COLO668 (cell line): ENCODE results near the gene SEC14L3.
A peak's percentile ranks its signal among the peaks of the same experiment; 100 is the strongest.

ENCODE experiments used
- DNase-seq: peaks from one replicate; lab custom pipeline; 2025; ENCODE audit not compliant: unreplicated experiment; lab: John Stamatoyannopoulos, UW

SEC14L3 gene

GRCh38 chr22:30471616-30472318, at the start of gene SEC14L3:
SEC14L3 (minus strand) TSS chr22:30472017; CDS start chr22:30471958, 59 bp downstream.
- no peak for DNase-seq

- no peak for DNase-seq
These were observed 48.1 kb upstream of the SEC14L3 start for GRCh38 chr22:30519842-30520425.

GRCh38 chr22:30516731-30517130, 44.9 kb upstream of the SEC14L3 start:
- DNase-seq, result no peak

- no peak for DNase-seq
These were observed 44.5 kb upstream of the SEC14L3 start for GRCh38 chr22:30516273-30516672.

GRCh38 chr22:30514252-30514651, 42.4 kb upstream of the SEC14L3 start:
- DNase-seq, result no peak

GRCh38 chr22:30513462-30513861, 41.6 kb upstream of the SEC14L3 start:
- DNase-seq, result no peak

- DNase-seq, result no peak
These were observed 40.1 kb upstream of the SEC14L3 start for GRCh38 chr22:30511911-30512310.

GRCh38 chr22:30511109-30511508, 39.3 kb upstream of the SEC14L3 start:
- DNase-seq, result no peak

- DNase-seq, result no peak
These were observed 36.4 kb upstream of the SEC14L3 start for GRCh38 chr22:30508216-30508615.

GRCh38 chr22:30507670-30508069, 35.9 kb upstream of the SEC14L3 start:
- DNase-seq, result no peak

- no peak for DNase-seq
These were observed 34.7 kb upstream of the SEC14L3 start for GRCh38 chr22:30506507-30506968.

GRCh38 chr22:30503551-30503950, 31.7 kb upstream of the SEC14L3 start:
- no peak for DNase-seq

- DNase-seq, result no peak
These were observed 31.1 kb upstream of the SEC14L3 start for GRCh38 chr22:30502911-30503310.

GRCh38 chr22:30502153-30502552, 30.3 kb upstream of the SEC14L3 start:
- DNase-seq, result no peak

- no peak for DNase-seq
These were observed 28.8 kb upstream of the SEC14L3 start for GRCh38 chr22:30500628-30501027.

- no peak for DNase-seq
These were observed 25.8 kb upstream of the SEC14L3 start for GRCh38 chr22:30497466-30498150.

- no peak for DNase-seq
These were observed 23.4 kb upstream of the SEC14L3 start for GRCh38 chr22:30495041-30495784.

- no peak for DNase-seq
These were observed 20.3 kb upstream of the SEC14L3 start for GRCh38 chr22:30492144-30492543.

- no peak for DNase-seq
These were observed 19.6 kb upstream of the SEC14L3 start for GRCh38 chr22:30491381-30491780.

GRCh38 chr22:30490399-30490798, 18.6 kb upstream of the SEC14L3 start:
- peak; percentile 48 for DNase-seq

- DNase-seq, result no peak
These were observed 16.3 kb upstream of the SEC14L3 start for GRCh38 chr22:30488121-30488520.
